Loucy (cell line): ENCODE results near the gene SMIM21.

Source experiments
- H2AFZ ChIP-seq: fragments of 200-600 bp; sonication (generic); 2 replicates; pipeline ENCODE4 v1.6.0; 2016; ENCODE audit warnings: antibody characterized with exemption, mild to moderate bottlenecking, low read length, moderate library complexity
- H3F3A ChIP-seq: fragments of 200-600 bp; 2 replicates; pipeline ENCODE4 v1.6.0; 2016; ENCODE audit warnings: antibody characterized with exemption, low read depth, mild to moderate bottlenecking
- H3K27me3 ChIP-seq: fragments of 200-600 bp; sonication (generic); 2 replicates; pipeline ENCODE4 v1.6.1; 2014; ENCODE audit warnings: low read length, mild to moderate bottlenecking; ENCODE audit not compliant: insufficient read depth, poor library complexity, severe bottlenecking
- H3K36me3 ChIP-seq: fragments of 200-600 bp; sonication (generic); 2 replicates; pipeline ENCODE4 v1.6.1; 2016; ENCODE audit warnings: low read length; ENCODE audit not compliant: insufficient read depth
- H3K4me1 ChIP-seq: fragments of 200-600 bp; sonication (generic); 2 replicates; pipeline ENCODE4 v1.5.1; 2014; ENCODE audit warnings: low read length, mild to moderate bottlenecking; ENCODE audit not compliant: insufficient read depth, poor library complexity, severe bottlenecking
- H3K4me2 ChIP-seq: fragments of 200-600 bp; sonication (generic); 2 replicates; pipeline ENCODE4 v1.6.0; 2014; ENCODE audit warnings: antibody characterized with exemption, low read length, low read depth, mild to moderate bottlenecking; ENCODE audit not compliant: poor library complexity, severe bottlenecking
- H3K4me3 ChIP-seq: fragments of 200-600 bp; sonication (generic); 2 replicates; pipeline ENCODE4 v1.5.1; 2014; ENCODE audit warnings: low read length, mild to moderate bottlenecking, mixed read lengths; ENCODE audit not compliant: poor library complexity, severe bottlenecking
- H3K79me2 ChIP-seq: fragments of 200-600 bp; sonication (generic); 2 replicates; pipeline ENCODE4 v1.6.1; 2014; ENCODE audit warnings: low read length; ENCODE audit not compliant: insufficient read depth
- H3K9ac ChIP-seq: fragments of 200-600 bp; sonication (generic); 2 replicates; pipeline ENCODE4 v1.6.0; 2014; ENCODE audit warnings: mild to moderate bottlenecking, low read depth, low read length, moderate library complexity; ENCODE audit not compliant: poor library complexity, severe bottlenecking
- H3K9me2 ChIP-seq: fragments of 200-600 bp; sonication (generic); replicated peaks from 2 replicates; pipeline ENCODE4 v1.6.1; 2016; ENCODE audit warnings: low read depth, low read length, mixed read lengths
- H3K9me3 ChIP-seq: fragments of 200-600 bp; sonication (generic); 2 replicates; pipeline ENCODE4 v1.6.1; 2014; ENCODE audit warnings: mild to moderate bottlenecking, antibody characterized with exemption, low read length, low read depth; ENCODE audit not compliant: insufficient read depth
- H4K20me1 ChIP-seq: fragments of 200-600 bp; sonication (generic); 2 replicates; pipeline ENCODE4 v1.6.0; 2014; ENCODE audit warnings: antibody characterized with exemption, low read length, mild to moderate bottlenecking; ENCODE audit not compliant: insufficient read depth, poor library complexity, severe bottlenecking
- EZH2phosphoT487 ChIP-seq: fragments of 200-600 bp; IDR thresholded peaks from 2 replicates; pipeline ENCODE4 v1.6.1; 2018; ENCODE audit warnings: antibody characterized with exemption, mild to moderate bottlenecking, moderate library complexity, borderline replicate concordance
- TF ChIP-seq, protein P1 (sequence below): fragments of 200-600 bp; sonication (generic); conservative IDR thresholded peaks from 2 replicates; pipeline ENCODE4 v1.5.1; 2014; ENCODE audit warnings: mild to moderate bottlenecking, antibody characterized with exemption, low read length

Gene SMIM21

DNA sequence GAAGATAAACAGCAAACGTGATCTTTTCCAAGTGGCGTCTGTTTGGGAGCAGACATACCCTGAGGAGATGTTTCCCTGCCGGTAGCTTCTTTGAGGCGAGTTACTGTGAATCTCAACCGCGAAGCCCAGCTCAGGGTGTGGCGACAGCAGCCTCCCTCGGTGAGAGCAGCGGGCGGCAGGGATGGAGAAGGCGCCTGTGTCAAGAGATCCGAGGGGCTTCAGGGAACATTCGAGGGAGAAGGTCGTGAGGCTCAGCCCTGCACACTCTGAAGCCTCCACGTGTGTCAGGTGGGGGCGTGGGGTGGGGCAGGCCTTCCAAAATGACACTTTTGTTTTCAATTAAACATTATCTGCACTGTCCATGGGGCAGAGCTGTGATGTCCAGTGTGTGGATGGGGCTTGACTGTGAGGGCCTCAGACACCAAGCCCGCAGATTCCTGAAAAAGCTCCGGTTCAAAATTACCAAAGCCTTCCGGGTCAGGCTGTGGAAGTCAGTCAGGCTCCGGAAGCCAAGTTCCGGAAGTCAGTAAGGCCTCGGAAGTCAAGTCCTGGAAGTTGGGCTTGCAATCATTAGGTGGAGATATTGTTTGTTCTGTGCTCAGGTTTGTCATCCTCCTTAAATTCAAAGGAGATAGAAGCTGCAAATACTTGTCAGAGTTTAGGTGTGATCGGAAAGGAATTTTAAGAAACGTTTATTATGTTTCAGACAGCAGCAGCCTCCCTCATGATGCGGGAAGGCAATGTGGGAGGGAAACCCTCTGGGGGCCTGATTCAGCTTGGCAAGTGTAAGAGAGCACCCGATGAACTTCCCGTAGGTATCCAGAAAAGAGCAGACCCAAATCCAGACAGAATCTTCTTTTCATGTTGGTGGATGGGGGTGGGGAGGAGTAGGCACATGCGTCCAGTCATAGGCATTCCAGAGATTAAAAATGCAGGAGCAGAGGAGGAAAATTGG is 20.7 kb downstream of the SMIM21 start:
- no peak overlapping the region for H3K4me2 ChIP-seq
- H2AFZ ChIP-seq: no peak overlapping the region
- H3K9me3 ChIP-seq: no peaks in the 10 kb centered on the region
- no peaks in the 10 kb centered on the region for H3K9me2 ChIP-seq
- no peak overlapping the region for H3K4me3 ChIP-seq
- H3K9ac ChIP-seq: no peak overlapping the region
- H3K4me1 ChIP-seq: no peaks in the 10 kb centered on the region
- no peaks in the 10 kb centered on the region for H4K20me1 ChIP-seq
- H3K27me3 ChIP-seq: no peaks in the 10 kb centered on the region
- H3K79me2 ChIP-seq: no peaks in the 10 kb centered on the region
- TF ChIP-seq EZH2phosphoT487: no peak
- TF ChIP-seq, protein P1, sequence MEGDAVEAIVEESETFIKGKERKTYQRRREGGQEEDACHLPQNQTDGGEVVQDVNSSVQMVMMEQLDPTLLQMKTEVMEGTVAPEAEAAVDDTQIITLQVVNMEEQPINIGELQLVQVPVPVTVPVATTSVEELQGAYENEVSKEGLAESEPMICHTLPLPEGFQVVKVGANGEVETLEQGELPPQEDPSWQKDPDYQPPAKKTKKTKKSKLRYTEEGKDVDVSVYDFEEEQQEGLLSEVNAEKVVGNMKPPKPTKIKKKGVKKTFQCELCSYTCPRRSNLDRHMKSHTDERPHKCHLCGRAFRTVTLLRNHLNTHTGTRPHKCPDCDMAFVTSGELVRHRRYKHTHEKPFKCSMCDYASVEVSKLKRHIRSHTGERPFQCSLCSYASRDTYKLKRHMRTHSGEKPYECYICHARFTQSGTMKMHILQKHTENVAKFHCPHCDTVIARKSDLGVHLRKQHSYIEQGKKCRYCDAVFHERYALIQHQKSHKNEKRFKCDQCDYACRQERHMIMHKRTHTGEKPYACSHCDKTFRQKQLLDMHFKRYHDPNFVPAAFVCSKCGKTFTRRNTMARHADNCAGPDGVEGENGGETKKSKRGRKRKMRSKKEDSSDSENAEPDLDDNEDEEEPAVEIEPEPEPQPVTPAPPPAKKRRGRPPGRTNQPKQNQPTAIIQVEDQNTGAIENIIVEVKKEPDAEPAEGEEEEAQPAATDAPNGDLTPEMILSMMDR: no peak
- H3F3A ChIP-seq: no peaks in the 10 kb centered on the region
- no peaks in the 10 kb centered on the region for H3K36me3 ChIP-seq

DNA sequence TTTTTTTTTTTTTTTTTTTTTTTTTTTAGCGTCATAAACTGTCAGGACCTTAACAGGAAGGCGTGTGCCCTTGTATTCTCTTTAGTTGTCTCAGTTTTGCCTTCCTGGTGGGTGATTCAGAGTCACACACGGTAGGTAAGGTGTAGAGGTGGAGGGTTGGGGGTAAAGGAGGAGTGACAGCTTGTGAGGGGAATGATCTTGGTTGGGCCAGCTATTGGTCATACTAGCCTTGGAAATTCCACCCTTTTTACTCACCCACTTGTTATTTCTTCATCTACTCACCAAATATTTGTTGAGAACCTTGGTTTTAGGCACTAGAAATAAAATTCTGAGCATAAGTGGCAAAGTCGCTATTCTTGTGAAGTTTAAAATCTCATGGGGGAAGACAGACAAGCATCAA is 22.2 kb downstream of the SMIM21 start:
- H2AFZ ChIP-seq: no peak overlapping the region
- no peaks in the 10 kb centered on the region for H4K20me1 ChIP-seq
- no peaks in the 10 kb centered on the region for H3F3A ChIP-seq
- no peak overlapping the region for H3K4me3 ChIP-seq
- no peaks in the 10 kb centered on the region for H3K4me1 ChIP-seq
- H3K9me2 ChIP-seq: no peaks in the 10 kb centered on the region
- no peaks in the 10 kb centered on the region for H3K9me3 ChIP-seq
- TF ChIP-seq, protein P1: no peak
- no peak for TF ChIP-seq EZH2phosphoT487
- no peaks in the 10 kb centered on the region for H3K79me2 ChIP-seq
- no peak overlapping the region for H3K9ac ChIP-seq
- no peaks in the 10 kb centered on the region for H3K36me3 ChIP-seq
- no peak overlapping the region for H3K4me2 ChIP-seq
- H3K27me3 ChIP-seq: no peaks in the 10 kb centered on the region

DNA sequence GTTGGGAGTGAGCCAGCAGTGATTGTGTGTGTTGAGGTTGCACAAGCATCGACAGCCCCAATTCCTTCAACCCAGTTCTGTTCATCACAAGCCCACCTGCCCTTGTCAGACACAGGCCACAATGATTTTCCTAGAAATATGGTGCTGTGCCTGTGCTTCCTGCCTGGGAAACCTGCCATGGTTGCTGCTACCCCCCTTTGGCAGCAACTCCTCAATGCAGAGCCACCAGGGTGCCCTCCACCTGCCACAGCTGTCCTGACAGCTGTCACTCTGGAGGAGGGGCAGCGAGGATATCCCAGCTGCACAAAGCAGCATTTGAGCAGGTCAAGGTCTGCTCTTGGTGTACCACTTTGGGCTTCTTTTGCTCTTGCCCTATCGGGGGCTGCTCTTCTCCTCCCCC is 27.1 kb downstream of the SMIM21 start:
- Histone ChIP-seq H3F3A (no peaks in the 10 kb centered on the region), H2AFZ (no peak overlapping the region), H3K36me3 (no peaks in the 10 kb centered on the region), H3K9ac (no peak overlapping the region), H3K4me1 (no peaks in the 10 kb centered on the region), H3K9me2 (no peaks in the 10 kb centered on the region), H4K20me1 (no peaks in the 10 kb centered on the region), H3K4me3 (no peak overlapping the region), H3K79me2 (no peaks in the 10 kb centered on the region), H3K27me3 (no peaks in the 10 kb centered on the region), H3K4me2 (no peak overlapping the region), H3K9me3 (no peaks in the 10 kb centered on the region)
- no peak for TF ChIP-seq EZH2phosphoT487
- TF ChIP-seq, protein P1: no peak
